Astrocyte of the cerebellum (primary cell): ENCODE results near the gene SNX22.

ENCODE experiments used
- DNase-seq: peaks from one replicate; pipeline ENCODE4 v3.0.0-alpha.2; 2011; ENCODE audit warnings: low read depth
- H3K4me3 ChIP-seq: 2 replicates; pipeline ENCODE4 v1.5.1; 2011; ENCODE audit warnings: mild to moderate bottlenecking, low read depth, low read length, moderate library complexity
- in situ Hi-C: cut with HindIII; loops from 2 replicates; pipeline ENCODE4 v1.10.0; 2017; ENCODE audit warnings: low sequenced_read_pairs
- TF ChIP-seq, protein P1 (sequence below): IDR thresholded peaks from 2 replicates; pipeline ENCODE4 v1.5.1; 2012; ENCODE audit warnings: low read length, low read depth, moderate library complexity, mild to moderate bottlenecking; ENCODE audit errors: missing control alignments

SNX22 gene

DNA sequence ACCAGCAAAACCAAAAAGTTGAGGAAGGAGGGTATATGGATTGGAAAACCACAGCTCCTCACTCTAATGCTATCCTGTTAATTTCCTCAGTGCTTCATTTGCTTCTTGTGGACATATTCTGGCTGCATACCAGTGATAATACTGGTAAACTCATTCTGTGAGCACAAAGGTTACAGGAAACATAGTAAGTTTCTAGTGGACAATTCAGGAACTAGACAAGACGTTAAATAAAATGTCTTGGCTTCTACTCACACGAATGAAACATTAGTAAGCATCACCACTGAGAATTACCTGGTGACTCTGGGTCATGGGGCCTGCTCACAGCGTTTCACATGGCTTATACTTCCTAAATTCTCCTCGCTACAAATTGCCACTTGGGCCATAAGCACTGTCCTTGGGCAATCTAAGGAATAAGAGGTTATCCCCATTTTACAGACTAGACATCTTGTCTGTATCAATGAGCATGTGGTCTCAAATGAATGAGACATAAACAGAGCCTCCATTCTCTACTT, 31.4 kb downstream of the SNX22 start:
- TF ChIP-seq, protein P1, sequence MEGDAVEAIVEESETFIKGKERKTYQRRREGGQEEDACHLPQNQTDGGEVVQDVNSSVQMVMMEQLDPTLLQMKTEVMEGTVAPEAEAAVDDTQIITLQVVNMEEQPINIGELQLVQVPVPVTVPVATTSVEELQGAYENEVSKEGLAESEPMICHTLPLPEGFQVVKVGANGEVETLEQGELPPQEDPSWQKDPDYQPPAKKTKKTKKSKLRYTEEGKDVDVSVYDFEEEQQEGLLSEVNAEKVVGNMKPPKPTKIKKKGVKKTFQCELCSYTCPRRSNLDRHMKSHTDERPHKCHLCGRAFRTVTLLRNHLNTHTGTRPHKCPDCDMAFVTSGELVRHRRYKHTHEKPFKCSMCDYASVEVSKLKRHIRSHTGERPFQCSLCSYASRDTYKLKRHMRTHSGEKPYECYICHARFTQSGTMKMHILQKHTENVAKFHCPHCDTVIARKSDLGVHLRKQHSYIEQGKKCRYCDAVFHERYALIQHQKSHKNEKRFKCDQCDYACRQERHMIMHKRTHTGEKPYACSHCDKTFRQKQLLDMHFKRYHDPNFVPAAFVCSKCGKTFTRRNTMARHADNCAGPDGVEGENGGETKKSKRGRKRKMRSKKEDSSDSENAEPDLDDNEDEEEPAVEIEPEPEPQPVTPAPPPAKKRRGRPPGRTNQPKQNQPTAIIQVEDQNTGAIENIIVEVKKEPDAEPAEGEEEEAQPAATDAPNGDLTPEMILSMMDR, result no peak
- no peak for DNase-seq
- no peak overlapping the region for H3K4me3 ChIP-seq
- in situ Hi-C loops, result loop anchor here (5.0 kb wide), 1 partner anchor 69 kb away; no protein-coding TSS in a partner anchor

DNA sequence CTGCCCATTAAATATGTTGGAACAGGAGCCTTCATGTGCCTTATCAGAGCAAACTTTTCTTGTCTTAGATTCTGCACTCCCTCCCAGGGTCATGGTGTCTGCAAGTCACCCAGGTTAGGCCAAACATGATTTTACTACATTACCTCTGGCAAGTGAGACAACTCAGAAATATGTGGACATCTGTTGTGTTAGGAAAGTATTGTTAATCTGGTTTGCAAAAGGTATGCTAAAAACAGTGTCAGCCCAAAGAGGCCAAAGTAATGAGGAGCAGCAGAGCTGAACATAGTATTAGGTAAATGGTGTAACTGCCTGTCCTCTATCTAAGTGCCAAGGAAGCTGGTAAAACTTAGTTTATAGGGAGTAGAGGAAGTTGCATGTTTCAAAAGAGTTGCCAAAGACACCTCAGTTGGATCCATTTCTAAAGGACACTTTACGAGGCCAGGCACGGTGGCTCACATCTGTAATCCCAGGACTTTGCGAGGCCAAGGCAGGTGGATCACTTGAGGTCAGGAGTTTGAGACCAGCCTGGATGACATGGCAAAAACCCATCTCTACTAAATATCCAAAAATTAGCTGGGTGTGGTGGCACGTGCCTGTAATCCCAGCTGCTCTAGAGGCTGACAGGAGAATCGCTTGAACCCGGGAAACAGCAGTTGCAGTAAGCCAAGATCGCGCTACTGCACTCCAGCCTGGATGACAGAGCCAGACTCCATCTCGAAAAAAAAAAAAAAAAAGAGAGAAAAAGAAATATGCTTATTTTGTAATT, 33.8 kb downstream of the SNX22 start:
- no peak for DNase-seq
- TF ChIP-seq, protein P1, result no peak
- no peak overlapping the region for H3K4me3 ChIP-seq
- in situ Hi-C loops, result no loop called here

- TF ChIP-seq, protein P1, result no peak
- DNase-seq, result no peak
- in situ Hi-C loops, result no loop called here
- H3K4me3 ChIP-seq, result no peak overlapping the region
Measured at GRCh38 chr15:64187396-64188191, 36.1 kb downstream of the SNX22 start.

DNA sequence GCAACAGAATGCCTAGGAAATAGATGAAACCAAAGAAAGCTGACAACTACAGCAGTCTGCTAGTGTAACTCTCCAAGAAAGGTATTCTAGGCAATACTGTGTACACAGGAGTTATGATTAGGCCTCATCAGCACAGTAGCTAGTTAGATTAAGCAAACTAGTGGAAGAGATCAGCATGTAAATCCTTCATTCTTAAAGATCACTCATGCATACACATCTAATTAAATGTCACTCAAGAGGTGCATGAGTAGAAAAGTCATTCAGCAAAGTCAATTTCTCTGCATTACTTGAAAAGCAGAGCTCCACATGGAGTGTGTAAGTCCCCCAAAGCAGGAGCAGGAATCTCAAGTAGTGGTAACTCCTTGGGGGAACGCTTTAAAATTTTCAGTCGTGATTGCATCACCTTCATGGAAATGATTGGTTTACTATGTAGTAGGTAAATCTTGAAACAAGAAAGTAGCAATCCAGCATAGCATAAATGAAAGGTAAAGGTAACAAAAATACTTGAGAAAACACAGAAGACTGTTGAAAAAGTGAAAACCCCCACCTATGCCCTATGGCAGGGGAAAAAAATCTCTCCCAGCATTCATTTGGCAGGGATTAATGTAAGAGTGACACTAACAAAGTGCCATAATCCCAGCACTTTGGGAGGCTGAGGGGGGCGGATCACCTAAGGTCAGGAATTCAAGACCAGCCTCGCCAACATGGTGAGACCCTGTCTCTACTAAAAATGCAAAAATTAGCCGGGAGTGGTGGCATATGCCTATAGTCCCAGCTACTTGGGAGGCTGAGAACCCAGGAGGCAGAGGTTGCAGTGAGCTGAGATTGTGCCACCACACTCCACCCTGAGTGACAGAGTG, 40.7 kb downstream of the SNX22 start:
- in situ Hi-C loops, result no loop called here
- TF ChIP-seq, protein P1, result no peak
- no peak for DNase-seq
- H3K4me3 ChIP-seq, result no peak overlapping the region

- DNase-seq, result no peak
- TF ChIP-seq, protein P1, result no peak
- in situ Hi-C loops, result no loop called here
- H3K4me3 ChIP-seq, result no peak overlapping the region
Measured at GRCh38 chr15:64193971-64194370, 42.4 kb downstream of the SNX22 start.

DNA sequence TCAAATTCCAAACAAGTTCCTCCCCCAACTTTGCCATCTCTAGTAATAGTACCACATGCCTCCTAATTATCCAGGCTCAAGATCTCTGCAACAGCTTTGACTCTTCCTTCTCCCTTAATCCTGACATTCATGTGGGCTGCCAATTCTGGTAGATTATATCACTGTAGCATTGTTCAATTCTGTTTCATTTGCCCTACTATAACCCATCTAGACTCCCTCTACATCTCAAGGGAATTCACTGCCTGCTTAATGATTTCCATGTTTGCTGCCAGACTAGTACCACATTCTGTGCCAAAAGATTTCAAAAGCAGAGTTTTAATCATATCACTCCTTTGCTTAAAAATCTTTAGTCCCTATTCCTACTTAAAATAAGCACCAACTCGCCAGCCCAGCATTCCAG, 45.9 kb downstream of the SNX22 start:
- TF ChIP-seq, protein P1, result no peak
- in situ Hi-C loops, result no loop called here
- H3K4me3 ChIP-seq, result no peak overlapping the region
- no peak for DNase-seq
